ENCODE results near the gene SLC22A5. TPM values are rescaled to one million over a fixed set of nuclear protein-coding genes. Genes with fewer than 3 reads are reported as not detected.

Gene SLC22A5
- total and polyA plus RNA-seq, 12 donors: 10.3 to 36.8 (median 13.8) TPM

DNA sequence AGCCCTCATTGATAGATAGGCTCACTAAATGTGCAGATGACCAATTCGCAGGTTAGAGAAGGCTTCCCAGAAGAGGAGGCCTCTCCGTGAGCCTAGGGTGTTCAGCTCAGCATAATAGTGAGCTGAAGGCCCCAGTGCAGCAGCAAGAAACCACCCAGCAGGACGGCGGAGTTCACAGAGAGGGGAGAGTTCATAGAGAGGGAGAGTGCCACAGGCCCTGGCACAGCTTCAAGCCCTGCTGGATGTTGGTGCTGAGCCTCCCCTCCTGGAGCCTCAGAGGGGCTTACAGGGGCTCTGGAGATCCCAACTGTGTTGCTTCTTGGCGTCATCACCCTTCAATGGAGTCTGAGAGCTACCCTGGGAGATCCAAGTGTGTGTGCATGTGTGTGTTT is 2.1 kb downstream of the SLC22A5 start:
- Histone ChIP-seq H3K36me3 (no peaks in the 10 kb centered on the region), H3K27me3 (no peaks in the 10 kb centered on the region), H3K4me1 (peaks cover 3 to 54% (median 28%) of the 10 kb centered on the region in 9 donors), H3K27ac (peak overlapping the region in 3 of 10 donors; percentile 6 to 90 (median 88)), H3K9me3 (no peaks in the 10 kb centered on the region), H3K4me3 (no peak overlapping the region)
- WGBS, 2 donors: 88 to 93% methylated on average over 5 of the region's 5 CpGs
- intact Hi-C loops (cut with DNase I): loop anchor here in 6 of 10 donors (5.0 to 10.0 kb wide), 4 partner anchors 79 to 453 kb away; partner anchors contain the start of gene SLC22A4 (in 2 of the 6)
- DNase-seq: no peak
- no peak for ATAC-seq
- no peak for TF ChIP-seq CTCF (IDR thresholded peaks at IDR 0.05)

DNA sequence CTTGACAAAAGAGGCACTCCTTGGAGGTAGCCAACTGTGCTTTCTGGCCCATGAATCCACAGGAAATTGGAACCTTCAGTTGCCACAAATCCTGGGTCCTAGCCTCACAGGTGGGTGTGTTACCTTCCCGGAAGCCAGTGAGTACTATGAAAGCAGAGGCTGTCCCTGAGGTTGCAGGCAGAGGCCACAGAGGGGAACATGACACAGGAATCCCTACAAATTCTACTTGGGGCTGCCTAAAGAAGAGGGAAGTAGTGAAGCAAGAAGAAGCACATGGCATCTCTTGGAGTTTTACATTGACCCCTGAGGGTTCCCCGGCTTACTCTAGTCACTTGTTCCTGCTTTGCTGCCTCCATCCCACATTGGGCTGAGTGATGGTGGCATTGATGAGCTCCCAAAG is 2.6 kb downstream of the SLC22A5 start:
- no peak overlapping the region for H3K4me3 ChIP-seq
- H3K27ac ChIP-seq: peak overlapping the region in 1 of 10 donors; percentile 6
- DNase-seq: no peak

GRCh38 chr5:132372542-132372941 is 3.0 kb downstream of the SLC22A5 start:
- Histone ChIP-seq H3K27me3 (no peaks in the 10 kb centered on the region), H3K36me3 (no peaks in the 10 kb centered on the region), H3K4me1 (peaks cover 3 to 64% (median 37%) of the 10 kb centered on the region in 9 donors), H3K27ac (no peak overlapping the region), H3K4me3 (no peak overlapping the region), H3K9me3 (no peaks in the 10 kb centered on the region)
- ATAC-seq (no peak), DNase-seq (no peak)
- no peak for TF ChIP-seq CTCF (IDR thresholded peaks at IDR 0.05)
- intact Hi-C loops (cut with DNase I): loop anchor here in 6 of 10 donors (5.0 to 10.0 kb wide), 4 partner anchors 80 to 452 kb away; partner anchors contain the start of gene SLC22A4 (in 2 of the 6)

More for the DNA sequence above, 2.6 kb downstream of the SLC22A5 start:
- no peaks in the 10 kb centered on the region for H3K27me3 ChIP-seq
- no peaks in the 10 kb centered on the region for H3K9me3 ChIP-seq
- WGBS, 2 donors: 77 to 88% methylated on average over 2 of the region's 2 CpGs
- H3K36me3 ChIP-seq: no peaks in the 10 kb centered on the region
- intact Hi-C loops (cut with DNase I): loop anchor here in 6 of 10 donors (5.0 to 10.0 kb wide), 4 partner anchors 80 to 453 kb away; partner anchors contain the start of gene SLC22A4 (in 2 of the 6)
- peaks cover 3 to 60% (median 34%) of the 10 kb centered on the region in 9 donors for H3K4me1 ChIP-seq
- TF ChIP-seq CTCF (IDR thresholded peaks at IDR 0.05): no peak
- ATAC-seq: no peak

GRCh38 chr5:132375957-132376356 is 6.4 kb downstream of the SLC22A5 start:
- H3K4me1 ChIP-seq: peaks cover 0 to 40% (median 31%) of the 10 kb centered on the region in 9 donors
- H3K4me3 ChIP-seq: no peak overlapping the region
- DNase-seq: no peak
- H3K27ac ChIP-seq: no peak overlapping the region
- peaks cover 0 to 21% (median 0%) of the 10 kb centered on the region in 9 donors for H3K36me3 ChIP-seq
- TF ChIP-seq CTCF (IDR thresholded peaks at IDR 0.05): no peak
- no peak for ATAC-seq
- no peaks in the 10 kb centered on the region for H3K9me3 ChIP-seq
- no peaks in the 10 kb centered on the region for H3K27me3 ChIP-seq
- WGBS, 2 donors: 81 to 85% methylated on average over 3 of the region's 3 CpGs
- intact Hi-C loops (cut with DNase I): loop anchor here in 4 of 10 donors (10.0 kb wide), 3 partner anchors 101 to 449 kb away; no protein-coding TSS in a partner anchor

All from heart right ventricle (tissue), 16 donors.